ENCODE measurements around the gene NOTCH2.

- TF ChIP-seq, protein P1, sequence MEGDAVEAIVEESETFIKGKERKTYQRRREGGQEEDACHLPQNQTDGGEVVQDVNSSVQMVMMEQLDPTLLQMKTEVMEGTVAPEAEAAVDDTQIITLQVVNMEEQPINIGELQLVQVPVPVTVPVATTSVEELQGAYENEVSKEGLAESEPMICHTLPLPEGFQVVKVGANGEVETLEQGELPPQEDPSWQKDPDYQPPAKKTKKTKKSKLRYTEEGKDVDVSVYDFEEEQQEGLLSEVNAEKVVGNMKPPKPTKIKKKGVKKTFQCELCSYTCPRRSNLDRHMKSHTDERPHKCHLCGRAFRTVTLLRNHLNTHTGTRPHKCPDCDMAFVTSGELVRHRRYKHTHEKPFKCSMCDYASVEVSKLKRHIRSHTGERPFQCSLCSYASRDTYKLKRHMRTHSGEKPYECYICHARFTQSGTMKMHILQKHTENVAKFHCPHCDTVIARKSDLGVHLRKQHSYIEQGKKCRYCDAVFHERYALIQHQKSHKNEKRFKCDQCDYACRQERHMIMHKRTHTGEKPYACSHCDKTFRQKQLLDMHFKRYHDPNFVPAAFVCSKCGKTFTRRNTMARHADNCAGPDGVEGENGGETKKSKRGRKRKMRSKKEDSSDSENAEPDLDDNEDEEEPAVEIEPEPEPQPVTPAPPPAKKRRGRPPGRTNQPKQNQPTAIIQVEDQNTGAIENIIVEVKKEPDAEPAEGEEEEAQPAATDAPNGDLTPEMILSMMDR (IDR thresholded peaks at IDR 0.05), result peak; percentile 46 to 80 (median 75)
- TF ChIP-seq POLR2A (IDR thresholded peaks at IDR 0.05), result no peak
Measured at GRCh38 chr1:119948342-119949214, 120.9 kb downstream of the NOTCH2 start.

All from esophagus squamous epithelium (tissue), 4 donors.